ENCODE results near the gene ALK.

Gene ALK

GRCh38 chr2:29582062-29582461 lies 339.3 kb downstream of the ALK start:
- Mint-ChIP-seq H3K36me3 (no peaks in the 10 kb centered on the region), H3K4me3 (no peak overlapping the region), H3K9me3 (no peaks in the 10 kb centered on the region)

DNA sequence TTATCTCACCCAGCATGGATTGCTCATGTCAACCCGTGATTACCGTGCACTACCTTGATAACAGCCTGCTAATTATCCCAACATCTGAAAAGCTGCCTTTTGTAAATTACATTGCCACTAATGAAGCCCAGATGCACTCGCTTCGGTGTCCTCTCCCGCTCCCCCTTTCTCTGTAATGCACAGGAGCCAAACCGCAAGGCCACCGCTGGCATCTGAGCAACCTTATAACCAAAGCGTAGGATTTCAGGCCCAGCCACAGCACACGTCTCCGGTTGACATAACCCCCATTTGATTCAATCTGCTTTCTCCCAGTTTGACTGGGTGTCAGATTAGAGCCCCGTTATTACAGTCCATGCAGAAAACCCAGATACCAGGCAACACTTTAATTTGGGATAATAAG lies 341.2 kb downstream of the ALK start:
- no peaks in the 10 kb centered on the region for H3K9me3 Mint-ChIP-seq
- H3K4me3 Mint-ChIP-seq = no peak overlapping the region
- no peak overlapping the region for H3K27ac Mint-ChIP-seq
- no peaks in the 10 kb centered on the region for H3K4me1 Mint-ChIP-seq
- H3K36me3 Mint-ChIP-seq = no peaks in the 10 kb centered on the region
- H3K27me3 Mint-ChIP-seq = peaks cover 3% of the 10 kb centered on the region

More at GRCh38 chr2:29582062-29582461, 339.3 kb downstream of the ALK start:
- Mint-ChIP-seq H3K27me3 (peaks cover 3% of the 10 kb centered on the region), H3K27ac (no peak overlapping the region), H3K4me1 (no peaks in the 10 kb centered on the region)

DNA sequence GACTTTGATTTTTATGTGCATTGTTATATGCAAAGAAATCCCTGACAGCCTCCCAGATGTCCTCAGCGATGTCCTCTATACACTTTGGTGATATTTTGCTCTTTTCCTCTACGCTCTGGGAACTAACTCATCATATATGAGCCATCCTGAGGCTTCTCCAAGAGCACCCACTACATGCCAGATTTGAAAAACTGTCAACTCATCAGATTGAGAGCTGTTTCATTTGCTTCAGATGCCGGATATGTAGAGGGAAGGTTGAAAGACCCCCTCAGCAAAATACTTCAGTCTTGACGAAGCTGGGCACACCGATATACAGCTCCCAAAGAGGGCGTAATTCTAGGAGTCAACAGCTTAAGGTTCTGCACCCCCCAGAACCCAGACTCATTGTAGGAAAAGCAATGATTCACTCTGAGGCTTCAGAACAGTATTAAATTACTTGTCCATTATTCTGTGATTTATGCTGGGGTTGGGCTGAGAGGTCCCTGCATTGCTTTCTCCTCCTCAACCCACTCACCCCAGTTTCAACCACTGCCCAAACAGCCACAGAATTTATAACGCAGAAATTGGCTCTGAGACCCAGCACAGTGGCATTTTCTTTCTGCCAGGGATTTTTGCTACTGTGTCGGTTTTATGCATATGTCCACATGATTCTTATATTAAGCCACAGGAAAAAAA lies 341.8 kb downstream of the ALK start:
- no peaks in the 10 kb centered on the region for H3K4me1 Mint-ChIP-seq
- no peaks in the 10 kb centered on the region for H3K9me3 Mint-ChIP-seq
- H3K4me3 Mint-ChIP-seq = no peak overlapping the region
- no peaks in the 10 kb centered on the region for H3K36me3 Mint-ChIP-seq
- H3K27me3 Mint-ChIP-seq = peaks cover 3% of the 10 kb centered on the region
- H3K27ac Mint-ChIP-seq = no peak overlapping the region

DNA sequence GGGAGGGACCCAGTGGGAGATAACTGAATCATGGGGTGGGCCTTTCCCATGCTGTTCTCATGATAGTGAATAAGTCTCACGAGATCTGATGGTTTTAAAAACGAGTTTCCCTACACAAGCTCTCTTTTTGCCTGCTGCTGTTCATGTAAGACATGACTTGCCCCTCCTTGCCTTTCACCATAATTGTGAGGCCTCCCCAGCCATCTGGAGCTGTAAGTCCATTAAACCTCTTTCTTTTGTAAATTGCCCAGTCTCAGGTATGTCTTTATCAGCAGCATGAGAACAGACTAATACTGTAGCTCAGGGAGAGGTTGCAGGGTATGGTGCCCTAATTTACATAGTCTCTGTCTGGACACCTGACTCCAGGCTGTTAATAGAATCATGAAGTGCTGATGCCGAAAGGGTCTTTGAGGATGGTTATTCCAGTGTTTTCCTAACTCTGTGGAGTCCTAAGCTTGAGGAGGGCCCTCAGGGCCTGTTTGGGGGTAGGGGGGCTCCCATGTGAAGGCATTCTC lies 343.2 kb downstream of the ALK start:
- Mint-ChIP-seq H3K27me3 (peaks cover 3% of the 10 kb centered on the region), H3K4me3 (no peak overlapping the region), H3K27ac (no peak overlapping the region), H3K9me3 (no peaks in the 10 kb centered on the region), H3K4me1 (no peaks in the 10 kb centered on the region), H3K36me3 (no peaks in the 10 kb centered on the region)

DNA sequence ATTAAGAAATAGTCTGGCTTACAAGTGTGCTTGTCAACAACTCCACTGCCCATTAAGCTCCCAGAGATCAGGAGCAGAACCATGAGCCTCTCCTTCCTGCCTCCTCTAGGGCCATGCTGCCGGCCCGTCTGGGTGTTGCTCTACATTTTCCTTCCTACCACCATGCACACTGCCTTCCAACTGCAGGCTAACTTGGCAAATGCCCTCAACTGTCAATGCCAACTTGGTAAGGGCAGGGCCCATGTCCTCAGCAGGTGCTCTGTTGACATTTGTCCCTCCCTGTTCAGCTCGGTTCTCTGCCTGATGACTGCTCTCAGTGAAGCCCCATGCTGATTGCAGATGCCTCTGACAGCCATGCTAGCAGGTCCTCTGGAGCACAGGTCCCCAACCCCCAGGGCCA lies 345.2 kb downstream of the ALK start:
- Mint-ChIP-seq H3K4me1 (no peaks in the 10 kb centered on the region), H3K36me3 (no peaks in the 10 kb centered on the region), H3K27ac (no peak overlapping the region), H3K27me3 (peaks cover 3% of the 10 kb centered on the region), H3K4me3 (no peak overlapping the region), H3K9me3 (no peaks in the 10 kb centered on the region)

DNA sequence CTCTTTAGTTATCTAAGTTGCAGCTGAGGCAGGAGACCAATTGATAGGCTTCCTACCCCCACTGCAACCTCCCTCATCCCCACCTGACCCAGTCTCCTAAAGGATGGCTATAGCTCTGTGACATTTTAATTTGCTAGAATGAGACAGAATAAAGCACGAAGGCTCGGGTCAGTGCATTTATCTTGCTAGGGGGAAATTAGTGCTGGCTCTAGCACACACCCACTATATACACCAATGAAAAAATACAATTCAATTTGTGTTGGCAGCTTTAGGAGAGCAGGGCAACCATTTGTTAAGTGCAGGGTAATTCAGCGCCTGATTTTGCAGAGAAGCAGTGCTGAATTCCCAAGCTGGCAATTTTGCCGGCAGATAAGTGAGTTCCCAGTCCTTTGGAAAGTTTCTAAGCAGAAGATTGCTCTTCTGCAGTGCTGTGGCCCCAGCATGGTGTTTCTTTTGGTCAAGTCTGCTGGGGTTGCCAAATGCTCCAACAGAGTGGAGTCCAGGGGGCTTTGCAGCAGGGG lies 346.0 kb downstream of the ALK start:
- H3K4me1 Mint-ChIP-seq = no peaks in the 10 kb centered on the region
- H3K27me3 Mint-ChIP-seq = peaks cover 3% of the 10 kb centered on the region
- H3K27ac Mint-ChIP-seq = no peak overlapping the region
- no peaks in the 10 kb centered on the region for H3K9me3 Mint-ChIP-seq
- no peaks in the 10 kb centered on the region for H3K36me3 Mint-ChIP-seq
- H3K4me3 Mint-ChIP-seq = no peak overlapping the region

DNA sequence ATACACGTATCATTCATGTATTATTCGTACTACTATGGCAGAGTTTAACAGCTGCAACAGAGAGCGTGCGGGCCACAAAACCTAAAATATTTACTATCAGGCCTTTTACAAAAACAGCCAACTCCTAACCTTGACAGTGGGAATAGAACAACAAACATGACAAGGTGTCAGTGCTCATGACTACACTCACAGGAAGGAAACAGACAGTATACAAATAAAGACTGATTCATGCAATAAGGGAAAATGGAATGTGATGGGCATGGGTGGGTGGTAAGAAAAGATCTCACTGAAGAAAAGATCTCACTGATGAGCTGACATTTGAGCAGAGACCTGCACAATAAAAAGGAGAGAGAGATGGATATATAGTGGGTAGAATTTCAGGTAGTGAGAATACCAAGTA lies 347.8 kb downstream of the ALK start:
- no peak overlapping the region for H3K27ac Mint-ChIP-seq
- H3K27me3 Mint-ChIP-seq = peaks cover 1% of the 10 kb centered on the region
- no peaks in the 10 kb centered on the region for H3K4me1 Mint-ChIP-seq
- no peaks in the 10 kb centered on the region for H3K36me3 Mint-ChIP-seq
- H3K9me3 Mint-ChIP-seq = no peaks in the 10 kb centered on the region
- H3K4me3 Mint-ChIP-seq = no peak overlapping the region

DNA sequence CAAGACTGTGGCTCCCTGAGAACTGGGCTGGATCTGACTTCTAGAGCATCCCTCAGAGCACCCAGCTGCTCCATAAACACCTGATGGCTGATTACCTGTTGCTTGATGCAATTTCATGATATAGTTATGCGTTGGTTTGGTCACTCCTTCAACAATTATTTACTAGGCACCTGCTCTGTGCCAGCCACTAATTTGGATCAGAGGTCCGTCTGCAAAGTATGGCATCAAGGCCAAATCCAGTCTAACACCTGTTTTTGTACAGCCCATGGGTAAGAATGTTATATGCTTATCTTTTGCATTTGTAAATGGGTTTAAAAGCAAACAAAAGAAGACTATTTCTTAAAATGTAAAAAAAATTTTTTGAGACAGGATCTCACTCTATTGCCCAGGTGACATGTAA lies 348.2 kb downstream of the ALK start:
- no peak overlapping the region for H3K27ac Mint-ChIP-seq
- H3K4me1 Mint-ChIP-seq = no peaks in the 10 kb centered on the region
- no peak overlapping the region for H3K4me3 Mint-ChIP-seq
- no peaks in the 10 kb centered on the region for H3K9me3 Mint-ChIP-seq
- H3K36me3 Mint-ChIP-seq = no peaks in the 10 kb centered on the region
- peaks cover 1% of the 10 kb centered on the region for H3K27me3 Mint-ChIP-seq

DNA sequence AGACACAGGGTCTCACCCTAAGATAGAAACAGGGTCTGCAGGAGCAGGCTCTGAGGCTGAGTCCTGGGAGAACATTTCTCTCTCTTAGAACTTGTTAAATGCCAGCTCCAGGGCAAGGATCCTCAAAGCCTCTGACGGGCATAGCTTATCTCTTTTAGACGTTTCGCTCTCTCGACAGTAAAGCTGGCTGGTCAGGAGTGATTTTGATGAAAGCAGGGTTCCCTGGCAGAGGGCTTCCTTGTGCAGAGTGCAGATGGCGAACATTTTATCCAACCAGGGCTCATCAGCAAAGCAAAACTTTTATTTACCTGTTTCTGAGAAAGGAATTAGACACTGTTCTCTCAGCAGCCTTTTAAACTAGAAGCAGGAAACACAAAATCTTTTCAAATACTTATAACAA lies 350.8 kb downstream of the ALK start:
- no peak overlapping the region for H3K4me3 Mint-ChIP-seq
- no peaks in the 10 kb centered on the region for H3K36me3 Mint-ChIP-seq
- no peaks in the 10 kb centered on the region for H3K27me3 Mint-ChIP-seq
- H3K9me3 Mint-ChIP-seq = no peaks in the 10 kb centered on the region
- H3K4me1 Mint-ChIP-seq = no peaks in the 10 kb centered on the region
- no peak overlapping the region for H3K27ac Mint-ChIP-seq

DNA sequence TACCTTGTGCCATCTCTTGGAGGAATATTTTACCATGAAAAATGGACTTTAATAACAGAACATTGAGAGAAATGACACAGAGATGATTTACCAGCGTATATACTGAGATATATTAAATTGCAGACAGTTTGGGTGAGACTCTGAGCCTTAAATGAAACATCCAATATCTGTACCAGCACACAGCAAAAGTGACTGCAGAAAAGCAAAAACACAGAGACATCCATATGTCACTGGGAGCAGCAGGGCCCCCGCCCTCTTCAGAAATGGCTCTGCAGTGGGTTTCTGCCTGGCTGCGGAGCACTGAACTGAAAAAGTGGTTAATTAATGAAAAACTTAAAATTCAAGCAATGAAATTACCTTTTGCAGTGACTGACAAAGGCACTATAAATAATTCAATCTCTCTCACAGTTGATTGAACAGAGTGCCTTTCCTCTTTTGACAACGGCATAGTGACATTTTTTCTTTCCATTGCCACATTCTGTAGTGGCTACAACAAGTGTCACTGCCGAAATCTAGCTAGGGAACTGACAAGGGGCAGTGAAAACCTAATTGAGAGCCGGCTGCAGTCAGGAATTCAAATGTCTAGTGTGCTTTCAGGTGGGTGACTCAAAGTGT lies 353.4 kb downstream of the ALK start:
- Mint-ChIP-seq H3K4me3 (no peak overlapping the region), H3K27me3 (no peaks in the 10 kb centered on the region), H3K4me1 (no peaks in the 10 kb centered on the region), H3K36me3 (no peaks in the 10 kb centered on the region), H3K27ac (no peak overlapping the region), H3K9me3 (no peaks in the 10 kb centered on the region)

DNA sequence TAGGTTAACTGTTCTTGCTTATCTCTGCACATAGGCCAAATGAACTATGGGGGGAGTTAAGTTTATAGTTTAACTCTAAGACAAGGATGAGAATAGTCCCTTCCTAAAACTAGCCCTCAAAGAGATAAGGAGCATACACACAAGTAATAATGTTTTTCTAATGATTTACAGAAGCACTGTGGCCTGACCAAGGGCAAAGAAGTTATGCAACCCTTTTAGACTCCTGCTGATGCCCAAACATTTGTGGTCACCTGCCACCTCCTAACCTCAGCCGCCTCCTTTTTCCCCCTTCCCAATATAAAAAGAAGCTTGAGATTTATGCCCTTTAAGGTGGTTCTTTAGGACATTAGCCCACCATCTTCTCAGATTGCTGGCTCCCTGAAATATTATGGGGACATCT lies 357.7 kb downstream of the ALK start:
- Mint-ChIP-seq H3K27ac (no peak overlapping the region), H3K4me3 (no peak overlapping the region), H3K27me3 (no peaks in the 10 kb centered on the region)

GRCh38 chr2:29562896-29563295 lies 358.5 kb downstream of the ALK start:
- Mint-ChIP-seq H3K4me3 (no peak overlapping the region), H3K27ac (no peak overlapping the region), H3K9me3 (no peaks in the 10 kb centered on the region), H3K4me1 (no peaks in the 10 kb centered on the region), H3K27me3 (peaks cover 2% of the 10 kb centered on the region), H3K36me3 (no peaks in the 10 kb centered on the region)

More for the DNA sequence above, 357.7 kb downstream of the ALK start:
- Mint-ChIP-seq H3K9me3 (no peaks in the 10 kb centered on the region), H3K36me3 (no peaks in the 10 kb centered on the region), H3K4me1 (no peaks in the 10 kb centered on the region)

- no peaks in the 10 kb centered on the region for H3K4me1 Mint-ChIP-seq
- H3K9me3 Mint-ChIP-seq = no peaks in the 10 kb centered on the region
- peaks cover 7% of the 10 kb centered on the region for H3K27me3 Mint-ChIP-seq
- no peak overlapping the region for H3K27ac Mint-ChIP-seq
- H3K4me3 Mint-ChIP-seq = no peak overlapping the region
- no peaks in the 10 kb centered on the region for H3K36me3 Mint-ChIP-seq
Measured at GRCh38 chr2:29562319-29562718, 359.1 kb downstream of the ALK start.

DNA sequence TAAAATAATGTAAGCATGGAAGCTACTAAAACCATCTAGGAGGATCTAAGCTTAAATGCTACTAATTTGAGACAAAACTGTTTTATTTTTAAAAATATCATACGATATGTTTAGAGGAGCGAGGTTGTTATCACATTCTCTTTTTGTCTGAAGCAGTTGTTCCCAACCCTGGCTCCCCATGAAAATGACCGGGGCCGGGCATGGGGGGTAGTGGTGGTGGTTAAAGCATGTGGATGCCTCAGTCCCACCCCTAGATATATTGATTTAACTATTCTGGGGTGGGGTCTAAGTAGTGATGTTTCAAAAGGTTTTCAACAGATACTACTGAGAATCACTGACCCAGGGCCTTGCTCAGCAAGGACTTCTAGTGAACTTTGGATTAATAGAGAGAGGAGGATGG lies 359.8 kb downstream of the ALK start:
- Mint-ChIP-seq H3K27me3 (peaks cover 10% of the 10 kb centered on the region), H3K27ac (no peak overlapping the region), H3K36me3 (no peaks in the 10 kb centered on the region), H3K9me3 (no peaks in the 10 kb centered on the region), H3K4me1 (no peaks in the 10 kb centered on the region), H3K4me3 (no peak overlapping the region)

- Mint-ChIP-seq H3K36me3 (no peaks in the 10 kb centered on the region), H3K27me3 (peaks cover 11% of the 10 kb centered on the region), H3K4me1 (no peaks in the 10 kb centered on the region), H3K27ac (no peak overlapping the region), H3K9me3 (no peaks in the 10 kb centered on the region), H3K4me3 (no peak overlapping the region)
Measured at GRCh38 chr2:29561181-29561580, 360.2 kb downstream of the ALK start.

DNA sequence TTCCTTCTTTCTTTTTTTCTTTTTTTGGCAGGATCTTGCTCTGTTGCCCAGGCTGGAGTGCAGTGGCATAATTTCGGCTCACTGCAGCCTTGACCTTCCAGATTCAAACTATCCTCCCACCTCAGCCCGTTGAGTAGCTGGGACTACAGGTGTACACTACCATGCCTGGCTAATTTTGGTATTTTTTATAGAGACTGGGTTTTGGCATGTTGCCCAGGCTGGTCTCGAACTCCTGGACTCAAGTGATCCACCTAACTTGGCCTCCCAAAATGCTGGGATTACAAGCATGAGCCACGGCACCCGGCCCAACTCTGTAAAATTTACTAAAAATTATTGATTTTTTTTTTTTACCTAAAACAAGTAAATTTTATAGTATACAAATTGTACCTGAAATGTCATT lies 360.8 kb downstream of the ALK start:
- no peaks in the 10 kb centered on the region for H3K9me3 Mint-ChIP-seq
- H3K4me3 Mint-ChIP-seq = no peak overlapping the region
- no peaks in the 10 kb centered on the region for H3K36me3 Mint-ChIP-seq
- H3K27ac Mint-ChIP-seq = no peak overlapping the region
- H3K4me1 Mint-ChIP-seq = no peaks in the 10 kb centered on the region
- H3K27me3 Mint-ChIP-seq = peaks cover 14% of the 10 kb centered on the region
